ENCODE results near the gene ADRA2A. TPM values are rescaled to one million over a fixed set of nuclear protein-coding genes. Genes with fewer than 3 reads are reported as not detected.
A peak's percentile ranks its signal among the peaks of the same experiment; 100 is the strongest.

ADRA2A gene
- total RNA-seq, 4 donors from 2014 or later, result 2.9 to 9.7 (median 5.3) TPM

GRCh38 chr10:111127081-111127848 is 50.4 kb downstream of the ADRA2A start:
- WGBS, 2 donors, result 67 to 72% methylated on average over 5 of the region's 5 CpGs
- intact Hi-C loops (cut with DNase I; ENCODE audit: low total_unique reads), result no loop called here
- no peak for TF ChIP-seq CTCF (IDR thresholded peaks at IDR 0.05)
- no peak for TF ChIP-seq POLR2A (IDR thresholded peaks at IDR 0.05)
- peak in 1 of 2 donors; percentile 67 for DNase-seq (ENCODE audit: low spot score in 2 of 2)
- H3K4me3 ChIP-seq (ENCODE audit: low read depth, poor library complexity, severe bottlenecking), result no peak overlapping the region

GRCh38 chr10:111128331-111129180 is 51.7 kb downstream of the ADRA2A start:
- TF ChIP-seq POLR2A (IDR thresholded peaks at IDR 0.05), result no peak
- 47 to 62% methylated on average over 15 of the region's 15 CpGs for WGBS, 2 donors
- DNase-seq (ENCODE audit: low spot score in 2 of 2), result peak in 1 of 2 donors; percentile 77
- intact Hi-C loops (cut with DNase I; ENCODE audit: low total_unique reads), result no loop called here
- H3K4me3 ChIP-seq (ENCODE audit: low read depth, poor library complexity, severe bottlenecking), result no peak overlapping the region

- TF ChIP-seq CTCF (IDR thresholded peaks at IDR 0.05), result no peak
- WGBS, 2 donors, result 60 to 72% methylated on average over 6 of the region's 6 CpGs
- peak in 1 of 2 donors; percentile 76 for DNase-seq (ENCODE audit: low spot score in 2 of 2)
- intact Hi-C loops (cut with DNase I; ENCODE audit: low total_unique reads), result no loop called here
- no peak overlapping the region for H3K4me3 ChIP-seq (ENCODE audit: low read depth, poor library complexity, severe bottlenecking)
Observed at GRCh38 chr10:111129363-111129762, 52.5 kb downstream of the ADRA2A start.

GRCh38 chr10:111130471-111130870 is 53.6 kb downstream of the ADRA2A start:
- DNase-seq (ENCODE audit: low spot score in 2 of 2), result no peak
- 78 to 82% methylated on average over 5 of the region's 5 CpGs for WGBS, 2 donors
- TF ChIP-seq POLR2A (IDR thresholded peaks at IDR 0.05) (no peak), CTCF (IDR thresholded peaks at IDR 0.05) (no peak)
- intact Hi-C loops (cut with DNase I; ENCODE audit: low total_unique reads), result no loop called here
- H3K4me3 ChIP-seq (ENCODE audit: low read depth, poor library complexity, severe bottlenecking), result no peak overlapping the region

Other genes with a start within 250 kb of the ADRA2A start
- 100 to 1,000 TPM; 230 to 445 (median 330) TPM for gene PDCD4, start 205.1 kb upstream of the ADRA2A start, total RNA-seq
- gene BBIP1, start 157.8 kb upstream of the ADRA2A start, total RNA-seq, result 10 to 100 TPM in 1 of 4 donors, 1 to 10 TPM in 3; 6.0 to 10.3 (median 8.9) TPM
- 10 to 100 TPM; 28.4 to 41.9 (median 36.2) TPM for gene SHOC2, start 157.4 kb upstream of the ADRA2A start, total RNA-seq